KMS-11 (cell line): Measurements from ENCODE around the gene UNG.
"Not testable (repeated sequence)": the region's sequence is repeated elsewhere in the genome, so short reads cannot be mapped to it uniquely, and the experiment has no call there.

Experiments used
- H2AFZ ChIP-seq: fragments of 200-600 bp; sonication (generic); 2 replicates; pipeline ENCODE4 v1.6.1; 2016; ENCODE audit warnings: antibody characterized with exemption, mixed run types, low read depth
- H3K27ac ChIP-seq: fragments of 200-600 bp; sonication (generic); 2 replicates; pipeline ENCODE4 v1.6.1; 2016; ENCODE audit warnings: mild to moderate bottlenecking, mixed run types
- H3K27me3 ChIP-seq: fragments of 200-600 bp; sonication (generic); 2 replicates; pipeline ENCODE4 v1.6.1; 2017; ENCODE audit warnings: mild to moderate bottlenecking, low read depth, mixed run types, moderate library complexity; ENCODE audit not compliant: insufficient read depth
- H3K36me3 ChIP-seq: fragments of 200-600 bp; sonication (generic); 2 replicates; pipeline ENCODE4 v1.6.1; 2017; ENCODE audit warnings: mild to moderate bottlenecking, mixed run types; ENCODE audit not compliant: insufficient read depth
- H3K4me1 ChIP-seq: fragments of 200-600 bp; sonication (generic); 2 replicates; pipeline ENCODE4 v1.6.1; 2016; ENCODE audit warnings: mild to moderate bottlenecking, low read depth, mixed run types; ENCODE audit not compliant: poor library complexity, severe bottlenecking
- H3K4me2 ChIP-seq: fragments of 200-600 bp; sonication (generic); 2 replicates; pipeline ENCODE4 v1.7.0; 2016; ENCODE audit warnings: mild to moderate bottlenecking, mixed run types
- H3K4me3 ChIP-seq: fragments of 200-600 bp; sonication (generic); IDR thresholded peaks from 2 replicates; pipeline ENCODE4 v1.6.1; 2017; ENCODE audit warnings: low read depth, low read length, mixed read lengths; ENCODE audit not compliant: insufficient read depth
- H3K79me2 ChIP-seq: fragments of 200-600 bp; sonication (generic); 2 replicates; pipeline ENCODE4 v1.6.1; 2016; ENCODE audit warnings: low read depth, mixed run types; ENCODE audit not compliant: insufficient read depth
- H3K9ac ChIP-seq: fragments of 200-600 bp; sonication (generic); 2 replicates; pipeline ENCODE4 v1.6.1; 2016; ENCODE audit warnings: mild to moderate bottlenecking, mixed run types
- H4K20me1 ChIP-seq: fragments of 200-600 bp; sonication (generic); 2 replicates; pipeline ENCODE4 v1.6.1; 2016; ENCODE audit warnings: mild to moderate bottlenecking, mixed run types; ENCODE audit not compliant: insufficient read depth
- TF ChIP-seq, protein P1 (sequence below): fragments of 200-600 bp; sonication (generic); conservative IDR thresholded peaks from 2 replicates; pipeline ENCODE4 v1.6.1; 2017; ENCODE audit warnings: low read depth, mild to moderate bottlenecking, antibody characterized with exemption, low read length, moderate library complexity, mixed read lengths

UNG gene

DNA sequence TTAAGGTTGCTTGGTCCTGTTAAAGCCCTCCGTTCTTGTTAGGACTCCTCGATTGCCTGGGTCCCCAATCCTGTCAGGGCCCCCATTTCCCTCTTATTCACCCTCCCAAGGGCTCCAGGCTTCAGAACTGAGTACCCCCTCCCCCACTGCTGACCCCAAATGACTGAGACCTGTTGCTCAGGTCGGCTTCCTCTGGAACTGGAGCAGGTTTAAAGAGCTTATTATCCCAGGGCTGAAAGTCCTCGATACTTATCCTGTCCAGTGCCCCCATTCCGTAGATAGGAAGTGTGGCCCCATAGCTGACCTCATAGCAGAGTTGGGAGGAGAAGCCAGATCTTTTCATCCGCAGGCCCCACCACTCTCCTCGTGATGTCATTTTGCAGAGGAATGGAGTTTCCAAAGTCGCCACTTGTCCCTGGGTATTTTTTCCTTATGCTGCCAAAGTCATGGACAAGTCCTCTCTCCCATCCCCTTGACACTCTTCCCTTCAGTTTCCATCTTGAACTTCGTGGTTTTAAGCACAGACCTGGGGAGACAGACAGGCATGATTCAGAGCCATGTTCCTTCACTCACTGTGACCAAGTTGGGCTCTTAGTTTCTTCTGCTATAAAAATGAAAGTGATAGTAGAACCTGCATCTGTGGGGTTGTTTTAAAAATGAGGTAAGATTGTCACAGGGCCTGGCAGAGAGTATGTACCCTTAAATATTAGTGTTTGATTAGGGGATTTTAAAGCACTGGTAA is 43.8 kb upstream of the UNG start:
- no peaks in the 10 kb centered on the region for H4K20me1 ChIP-seq
- H3K36me3 ChIP-seq, result no peaks in the 10 kb centered on the region
- peak overlapping the region; percentile 80 for H2AFZ ChIP-seq
- no peak overlapping the region for H3K4me3 ChIP-seq
- no peaks in the 10 kb centered on the region for H3K27me3 ChIP-seq
- peak overlapping the region; percentile 45 for H3K27ac ChIP-seq
- TF ChIP-seq, protein P1, sequence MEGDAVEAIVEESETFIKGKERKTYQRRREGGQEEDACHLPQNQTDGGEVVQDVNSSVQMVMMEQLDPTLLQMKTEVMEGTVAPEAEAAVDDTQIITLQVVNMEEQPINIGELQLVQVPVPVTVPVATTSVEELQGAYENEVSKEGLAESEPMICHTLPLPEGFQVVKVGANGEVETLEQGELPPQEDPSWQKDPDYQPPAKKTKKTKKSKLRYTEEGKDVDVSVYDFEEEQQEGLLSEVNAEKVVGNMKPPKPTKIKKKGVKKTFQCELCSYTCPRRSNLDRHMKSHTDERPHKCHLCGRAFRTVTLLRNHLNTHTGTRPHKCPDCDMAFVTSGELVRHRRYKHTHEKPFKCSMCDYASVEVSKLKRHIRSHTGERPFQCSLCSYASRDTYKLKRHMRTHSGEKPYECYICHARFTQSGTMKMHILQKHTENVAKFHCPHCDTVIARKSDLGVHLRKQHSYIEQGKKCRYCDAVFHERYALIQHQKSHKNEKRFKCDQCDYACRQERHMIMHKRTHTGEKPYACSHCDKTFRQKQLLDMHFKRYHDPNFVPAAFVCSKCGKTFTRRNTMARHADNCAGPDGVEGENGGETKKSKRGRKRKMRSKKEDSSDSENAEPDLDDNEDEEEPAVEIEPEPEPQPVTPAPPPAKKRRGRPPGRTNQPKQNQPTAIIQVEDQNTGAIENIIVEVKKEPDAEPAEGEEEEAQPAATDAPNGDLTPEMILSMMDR, result no peak
- peaks cover 9% of the 10 kb centered on the region for H3K4me1 ChIP-seq
- peak overlapping the region; percentile 69 for H3K4me2 ChIP-seq
- no peaks in the 10 kb centered on the region for H3K79me2 ChIP-seq
- peak overlapping the region; percentile 21 for H3K9ac ChIP-seq

GRCh38 chr12:109054124-109054513 is 43.3 kb upstream of the UNG start:
- H3K27ac ChIP-seq, result peak overlapping the region; percentile 45
- H3K27me3 ChIP-seq, H3K4me1 ChIP-seq, H3K36me3 ChIP-seq, H3K4me3 ChIP-seq, H3K79me2 ChIP-seq, H4K20me1 ChIP-seq: not testable (repeated sequence)
- H3K4me2 ChIP-seq, result peak overlapping the region; percentile 69
- peak overlapping the region; percentile 21 for H3K9ac ChIP-seq
- peak overlapping the region; percentile 80 for H2AFZ ChIP-seq

DNA sequence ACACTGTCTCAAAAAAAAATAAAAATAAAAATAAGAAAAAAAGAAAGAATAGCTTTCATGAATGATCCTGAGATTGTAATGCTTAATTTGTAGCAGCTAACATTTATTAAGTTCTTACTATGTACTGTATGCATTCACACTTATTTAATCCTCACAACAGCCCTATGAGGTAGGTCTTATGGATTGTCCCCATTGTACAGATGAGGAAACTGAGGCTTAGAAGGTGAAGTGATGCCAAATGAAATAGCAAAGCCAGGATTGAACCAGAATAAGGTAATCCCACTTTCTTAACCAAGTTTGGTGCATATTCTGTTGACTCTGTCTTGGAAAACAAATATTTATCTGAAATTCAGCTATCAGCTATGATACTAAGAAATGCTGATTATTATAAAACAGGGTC is 42.9 kb upstream of the UNG start:
- H3K9ac ChIP-seq, result peak overlapping the region; percentile 21; the same call in 1 of the 2 replicates
- TF ChIP-seq, protein P1, result no peak
- peak overlapping the region; percentile 69; the same call in 1 of the 2 replicates for H3K4me2 ChIP-seq
- H2AFZ ChIP-seq, result no peak overlapping the region
- peaks cover 9% of the 10 kb centered on the region for H3K4me1 ChIP-seq
- H3K27ac ChIP-seq, result 0 out of 2 replicates have a peak overlapping the region, but pooled peaks have one; percentile 45
- no peaks in the 10 kb centered on the region for H3K27me3 ChIP-seq
- no peaks in the 10 kb centered on the region for H3K79me2 ChIP-seq
- H3K4me3 ChIP-seq, result no peak overlapping the region
- no peaks in the 10 kb centered on the region for H3K36me3 ChIP-seq
- H4K20me1 ChIP-seq, result no peaks in the 10 kb centered on the region

DNA sequence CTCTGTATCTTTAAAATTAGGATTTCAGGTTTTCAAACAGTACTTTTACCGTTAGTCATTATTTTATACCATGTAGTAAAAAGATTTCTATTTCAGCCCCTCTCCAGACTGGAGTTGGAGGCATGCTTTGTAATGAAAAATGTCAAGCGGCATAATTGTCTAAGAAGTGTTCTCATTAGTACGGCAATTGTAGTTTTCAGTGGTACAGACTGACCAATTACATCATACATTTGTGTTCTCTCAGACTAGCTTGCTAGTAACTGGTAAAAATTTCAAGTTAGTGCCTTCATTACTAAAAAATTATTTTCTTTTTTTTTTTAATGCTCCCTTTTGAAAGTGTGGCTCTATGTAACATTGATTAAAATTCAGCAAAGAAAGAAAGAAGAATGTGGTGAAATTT is 40.5 kb upstream of the UNG start:
- H3K9ac ChIP-seq, result no peak overlapping the region
- H3K27ac ChIP-seq, result no peak overlapping the region
- peaks cover 9% of the 10 kb centered on the region for H3K4me1 ChIP-seq
- no peaks in the 10 kb centered on the region for H3K36me3 ChIP-seq
- H3K4me3 ChIP-seq, result no peak overlapping the region
- H4K20me1 ChIP-seq, result no peaks in the 10 kb centered on the region
- no peaks in the 10 kb centered on the region for H3K27me3 ChIP-seq
- H3K79me2 ChIP-seq, result no peaks in the 10 kb centered on the region
- no peak overlapping the region for H3K4me2 ChIP-seq
- no peak overlapping the region for H2AFZ ChIP-seq
- TF ChIP-seq, protein P1, result no peak

GRCh38 chr12:109057376-109057775 is 40.0 kb upstream of the UNG start:
- no peaks in the 10 kb centered on the region for H3K79me2 ChIP-seq
- H3K4me1 ChIP-seq, result peaks cover 9% of the 10 kb centered on the region

More at GRCh38 chr12:109057376-109057775, 40.0 kb upstream of the UNG start:
- H3K27ac ChIP-seq, result no peak overlapping the region
- H3K4me3 ChIP-seq, result no peak overlapping the region
- H3K9ac ChIP-seq, result no peak overlapping the region
- TF ChIP-seq, protein P1, result no peak
- no peak overlapping the region for H3K4me2 ChIP-seq
- H4K20me1 ChIP-seq, result no peaks in the 10 kb centered on the region
- H3K27me3 ChIP-seq, result no peaks in the 10 kb centered on the region
- no peak overlapping the region for H2AFZ ChIP-seq
- no peaks in the 10 kb centered on the region for H3K36me3 ChIP-seq
